22Rv1 (cell line): ENCODE data around the gene VRK2.

ENCODE experiments used
- CTCF ChIP-seq: fragments of 450-650 bp; IDR thresholded peaks from 2 replicates; pipeline ENCODE4 v1.5.1; 2017; ENCODE audit warnings: mild to moderate bottlenecking
- ZFX ChIP-seq: fragments of 450-650 bp; IDR thresholded peaks from 2 replicates; pipeline ENCODE4 v1.6.1; 2017; ENCODE audit warnings: antibody characterized with exemption, borderline replicate concordance

GRCh38 chr2:58207189-58207588, 160.6 kb downstream of the VRK2 start:
- TF ChIP-seq CTCF = no peak
- no peak for TF ChIP-seq ZFX
